ENCODE measurements around the gene SCN1B. TPM values are rescaled to one million over a fixed set of nuclear protein-coding genes. Genes with fewer than 3 reads are reported as not detected.
"Not testable (repeated sequence)": the region's sequence is repeated elsewhere in the genome, so short reads cannot be mapped to it uniquely, and the experiment has no call there.

The SCN1B gene
- total and polyA plus RNA-seq, 4 donors, result 5.8 to 24.0 (median 16.7) TPM

- H3K4me3 ChIP-seq (ENCODE audit: low read depth, low read length), result no peak overlapping the region
- 92% methylated on average over 6 of the region's 6 CpGs for WGBS (ENCODE audit: insufficient coverage)
- no peak overlapping the region for H3K27ac ChIP-seq (ENCODE audit: low read depth, low read length)
- no peaks in the 10 kb centered on the region for H3K27me3 ChIP-seq (ENCODE audit: control insufficient read depth, insufficient read depth, low read length)
- H3K9me3 ChIP-seq (ENCODE audit: control insufficient read depth, insufficient read depth, low read length), result no peaks in the 10 kb centered on the region
- no peak for DNase-seq (ENCODE audit: low read depth in 4 of 6, low spot score in 6 of 6)
- H3K36me3 ChIP-seq (ENCODE audit: control insufficient read depth, insufficient read depth, low read length), result peaks cover 91% of the 10 kb centered on the region
- H3K4me1 ChIP-seq (ENCODE audit: control insufficient read depth, insufficient read depth, low read length), result no peaks in the 10 kb centered on the region
Observed at GRCh38 chr19:35024095-35024494, 6.2 kb upstream of the SCN1B start.

- H3K36me3 ChIP-seq (ENCODE audit: control insufficient read depth, insufficient read depth, low read length), result peaks cover 73% of the 10 kb centered on the region
- peaks cover 3% of the 10 kb centered on the region for H3K27me3 ChIP-seq (ENCODE audit: control insufficient read depth, insufficient read depth, low read length)
- H3K4me3 ChIP-seq (ENCODE audit: low read depth, low read length), result no peak overlapping the region
- peaks cover 6% of the 10 kb centered on the region for H3K4me1 ChIP-seq (ENCODE audit: control insufficient read depth, insufficient read depth, low read length)
- no peak for DNase-seq (ENCODE audit: low read depth in 4 of 6, low spot score in 6 of 6)
- H3K27ac ChIP-seq (ENCODE audit: low read depth, low read length), result no peak overlapping the region
- H3K9me3 ChIP-seq (ENCODE audit: control insufficient read depth, insufficient read depth, low read length), result no peaks in the 10 kb centered on the region
- 84% methylated on average over 13 of the region's 21 CpGs for WGBS (ENCODE audit: insufficient coverage)
Observed at GRCh38 chr19:35025969-35026368, 4.3 kb upstream of the SCN1B start.

GRCh38 chr19:35026418-35026817, 3.9 kb upstream of the SCN1B start:
- 74% methylated on average over 5 of the region's 6 CpGs for WGBS (ENCODE audit: insufficient coverage)
- Histone ChIP-seq H3K27ac (ENCODE audit: low read depth, low read length) (no peak overlapping the region), H3K36me3 (ENCODE audit: control insufficient read depth, insufficient read depth, low read length) (peaks cover 69% of the 10 kb centered on the region), H3K9me3 (ENCODE audit: control insufficient read depth, insufficient read depth, low read length) (no peaks in the 10 kb centered on the region), H3K4me3 (ENCODE audit: low read depth, low read length) (no peak overlapping the region), H3K27me3 (ENCODE audit: control insufficient read depth, insufficient read depth, low read length) (peaks cover 3% of the 10 kb centered on the region), H3K4me1 (ENCODE audit: control insufficient read depth, insufficient read depth, low read length) (peaks cover 7% of the 10 kb centered on the region)
- DNase-seq (ENCODE audit: low read depth in 4 of 6, low spot score in 6 of 6), result no peak

- no peak for DNase-seq (ENCODE audit: low read depth in 4 of 6, low spot score in 6 of 6)
- H3K9me3 ChIP-seq (ENCODE audit: control insufficient read depth, insufficient read depth, low read length), result no peaks in the 10 kb centered on the region
- H3K27me3 ChIP-seq (ENCODE audit: control insufficient read depth, insufficient read depth, low read length), result peaks cover 8% of the 10 kb centered on the region
- H3K4me1 ChIP-seq (ENCODE audit: control insufficient read depth, insufficient read depth, low read length), result peaks cover 12% of the 10 kb centered on the region
- peaks cover 63% of the 10 kb centered on the region for H3K36me3 ChIP-seq (ENCODE audit: control insufficient read depth, insufficient read depth, low read length)
- WGBS (ENCODE audit: insufficient coverage), result 100% methylated on average over 1 of the region's 8 CpGs
- H3K4me3 ChIP-seq (ENCODE audit: low read depth, low read length), result no peak overlapping the region
- H3K27ac ChIP-seq (ENCODE audit: low read depth, low read length), result no peak overlapping the region
Observed at GRCh38 chr19:35027009-35027408, 3.3 kb upstream of the SCN1B start.

- 78% methylated on average over 5 of the region's 7 CpGs for WGBS (ENCODE audit: insufficient coverage)
- Histone ChIP-seq H3K27ac (ENCODE audit: low read depth, low read length) (no peak overlapping the region), H3K27me3 (ENCODE audit: control insufficient read depth, insufficient read depth, low read length) (peaks cover 13% of the 10 kb centered on the region), H3K4me3 (ENCODE audit: low read depth, low read length) (no peak overlapping the region), H3K9me3 (ENCODE audit: control insufficient read depth, insufficient read depth, low read length) (no peaks in the 10 kb centered on the region), H3K36me3 (ENCODE audit: control insufficient read depth, insufficient read depth, low read length) (peaks cover 53% of the 10 kb centered on the region), H3K4me1 (ENCODE audit: control insufficient read depth, insufficient read depth, low read length) (peaks cover 14% of the 10 kb centered on the region)
- DNase-seq (ENCODE audit: low read depth in 4 of 6, low spot score in 6 of 6), result no peak
Observed at GRCh38 chr19:35027851-35028599, 2.2 kb upstream of the SCN1B start.

- not testable (repeated sequence) for H3K4me3 ChIP-seq (ENCODE audit: low read depth, low read length); H3K27ac ChIP-seq (ENCODE audit: low read depth, low read length)
- no CpG with 5 or more reads among the region's 3 CpGs for WGBS (ENCODE audit: insufficient coverage)
Observed at GRCh38 chr19:35028600-35028885, 1.7 kb upstream of the SCN1B start.

GRCh38 chr19:35029275-35029736, 964 bp upstream of the SCN1B start:
- peaks cover 16% of the 10 kb centered on the region for H3K27me3 ChIP-seq (ENCODE audit: control insufficient read depth, insufficient read depth, low read length)
- peaks cover 14% of the 10 kb centered on the region for H3K4me1 ChIP-seq (ENCODE audit: control insufficient read depth, insufficient read depth, low read length)
- not testable (repeated sequence) for H3K27ac ChIP-seq (ENCODE audit: low read depth, low read length); H3K9me3 ChIP-seq (ENCODE audit: control insufficient read depth, insufficient read depth, low read length); DNase-seq (ENCODE audit: low read depth in 4 of 6, low spot score in 6 of 6); H3K4me3 ChIP-seq (ENCODE audit: low read depth, low read length)
- H3K36me3 ChIP-seq (ENCODE audit: control insufficient read depth, insufficient read depth, low read length), result peaks cover 52% of the 10 kb centered on the region
- WGBS (ENCODE audit: insufficient coverage), result 60% methylated on average over 7 of the region's 11 CpGs

More at GRCh38 chr19:35028600-35028885, 1.7 kb upstream of the SCN1B start:
- not testable (repeated sequence) for H3K9me3 ChIP-seq (ENCODE audit: control insufficient read depth, insufficient read depth, low read length); DNase-seq (ENCODE audit: low read depth in 4 of 6, low spot score in 6 of 6)
- peaks cover 52% of the 10 kb centered on the region for H3K36me3 ChIP-seq (ENCODE audit: control insufficient read depth, insufficient read depth, low read length)
- H3K27me3 ChIP-seq (ENCODE audit: control insufficient read depth, insufficient read depth, low read length), result peaks cover 16% of the 10 kb centered on the region
- peaks cover 14% of the 10 kb centered on the region for H3K4me1 ChIP-seq (ENCODE audit: control insufficient read depth, insufficient read depth, low read length)

GRCh38 chr19:35029737-35030256, 473 bp upstream of the SCN1B start:
- peaks cover 49% of the 10 kb centered on the region for H3K36me3 ChIP-seq (ENCODE audit: control insufficient read depth, insufficient read depth, low read length)
- H3K4me3 ChIP-seq (ENCODE audit: low read depth, low read length), result no peak overlapping the region
- H3K9me3 ChIP-seq (ENCODE audit: control insufficient read depth, insufficient read depth, low read length), result no peaks in the 10 kb centered on the region
- H3K4me1 ChIP-seq (ENCODE audit: control insufficient read depth, insufficient read depth, low read length), result peaks cover 14% of the 10 kb centered on the region
- H3K27me3 ChIP-seq (ENCODE audit: control insufficient read depth, insufficient read depth, low read length), result peaks cover 16% of the 10 kb centered on the region
- DNase-seq (ENCODE audit: low read depth in 4 of 6, low spot score in 6 of 6), result no peak
- WGBS (ENCODE audit: insufficient coverage), result 14% methylated on average over 4 of the region's 11 CpGs
- no peak overlapping the region for H3K27ac ChIP-seq (ENCODE audit: low read depth, low read length)

GRCh38 chr19:35031072-35031881, 1.0 kb downstream of the SCN1B start:
- peaks cover 34% of the 10 kb centered on the region for H3K36me3 ChIP-seq (ENCODE audit: control insufficient read depth, insufficient read depth, low read length)
- peak in 2 of 6 donors; percentile 38 to 40 for DNase-seq (ENCODE audit: low read depth in 4 of 6, low spot score in 6 of 6)
- peaks cover 16% of the 10 kb centered on the region for H3K27me3 ChIP-seq (ENCODE audit: control insufficient read depth, insufficient read depth, low read length)
- H3K9me3 ChIP-seq (ENCODE audit: control insufficient read depth, insufficient read depth, low read length), result no peaks in the 10 kb centered on the region
- H3K4me1 ChIP-seq (ENCODE audit: control insufficient read depth, insufficient read depth, low read length), result peaks cover 14% of the 10 kb centered on the region
- WGBS (ENCODE audit: insufficient coverage), result under 1% methylated on average over 31 of the region's 31 CpGs
- H3K4me3 ChIP-seq (ENCODE audit: low read depth, low read length), result peak overlapping the region; percentile 16
- H3K27ac ChIP-seq (ENCODE audit: low read depth, low read length), result no peak overlapping the region

All from spinal cord (tissue), 10 donors.